ENCODE measurements around the gene ATP11A.

Gene ATP11A

GRCh38 chr13:112902669-112903068 lies 212.8 kb downstream of the ATP11A start:
- no peak overlapping the region for H3K4me3 ChIP-seq (ENCODE audit: low read depth, low read length)
- TF ChIP-seq CTCF (IDR thresholded peaks at IDR 0.05; ENCODE audit: low read depth, low read length, missing control alignments) = no peak
- DNase-seq (ENCODE audit: low read depth) = no peak

- TF ChIP-seq CTCF (IDR thresholded peaks at IDR 0.05; ENCODE audit: low read depth, low read length, missing control alignments) = no peak
- no peak overlapping the region for H3K4me3 ChIP-seq (ENCODE audit: low read depth, low read length)
- DNase-seq (ENCODE audit: low read depth) = no peak
Measured at GRCh38 chr13:112903071-112903577, 213.3 kb downstream of the ATP11A start.

- no peak overlapping the region for H3K4me3 ChIP-seq (ENCODE audit: low read depth, low read length)
- TF ChIP-seq CTCF (IDR thresholded peaks at IDR 0.05; ENCODE audit: low read depth, low read length, missing control alignments) = no peak
- no peak for DNase-seq (ENCODE audit: low read depth)
Measured at GRCh38 chr13:112903606-112904195, 213.9 kb downstream of the ATP11A start.

- H3K4me3 ChIP-seq (ENCODE audit: low read depth, low read length) = no peak overlapping the region
- no peak for DNase-seq (ENCODE audit: low read depth)
- TF ChIP-seq CTCF (IDR thresholded peaks at IDR 0.05; ENCODE audit: low read depth, low read length, missing control alignments) = no peak
Measured at GRCh38 chr13:112904436-112904960, 214.7 kb downstream of the ATP11A start.

GRCh38 chr13:112905086-112905485 lies 215.2 kb downstream of the ATP11A start:
- DNase-seq (ENCODE audit: low read depth) = no peak
- no peak overlapping the region for H3K4me3 ChIP-seq (ENCODE audit: low read depth, low read length)
- no peak for TF ChIP-seq CTCF (IDR thresholded peaks at IDR 0.05; ENCODE audit: low read depth, low read length, missing control alignments)

GRCh38 chr13:112905619-112905989 lies 215.8 kb downstream of the ATP11A start:
- no peak for DNase-seq (ENCODE audit: low read depth)
- no peak overlapping the region for H3K4me3 ChIP-seq (ENCODE audit: low read depth, low read length)
- TF ChIP-seq CTCF (IDR thresholded peaks at IDR 0.05; ENCODE audit: low read depth, low read length, missing control alignments) = no peak
